Measurements from ENCODE around the gene TMEM62.
A peak's percentile ranks its signal among the peaks of the same experiment; 100 is the strongest.
"Not testable (repeated sequence)": the region's sequence is repeated elsewhere in the genome, so short reads cannot be mapped to it uniquely, and the experiment has no call there.

TMEM62 gene

GRCh38 chr15:43210807-43211206 lies 77.4 kb downstream of the TMEM62 start:
- DNase-seq: no peak

- no peak for DNase-seq
These were observed 77.9 kb downstream of the TMEM62 start for GRCh38 chr15:43211224-43211735.

GRCh38 chr15:43212299-43212698 lies 78.9 kb downstream of the TMEM62 start:
- no peak for DNase-seq

GRCh38 chr15:43212951-43213350 lies 79.6 kb downstream of the TMEM62 start:
- no peak for DNase-seq

- no peak for DNase-seq
These were observed 80.1 kb downstream of the TMEM62 start for GRCh38 chr15:43213466-43213865.

GRCh38 chr15:43214169-43214568 lies 80.8 kb downstream of the TMEM62 start:
- no peak for DNase-seq

GRCh38 chr15:43214592-43215295 lies 81.4 kb downstream of the TMEM62 start:
- no peak for DNase-seq

GRCh38 chr15:43215961-43216360 lies 82.6 kb downstream of the TMEM62 start:
- no peak for DNase-seq

GRCh38 chr15:43218908-43219706 lies 85.7 kb downstream of the TMEM62 start:
- DNase-seq: no peak

- DNase-seq: no peak
These were observed 86.8 kb downstream of the TMEM62 start for GRCh38 chr15:43219929-43220928.

- no peak for DNase-seq
These were observed 87.6 kb downstream of the TMEM62 start, which contains the start of gene EPB42 for GRCh38 chr15:43220991-43221403. Gene EPB42, minus strand, starts transcription at chr15:43221018. Its CDS starts 193 bp downstream, at chr15:43220825.

GRCh38 chr15:43221422-43221821 lies 88.0 kb downstream of the TMEM62 start:
- DNase-seq: no peak

- peak; percentile 73 for DNase-seq
These were observed 92.0 kb downstream of the TMEM62 start for GRCh38 chr15:43225201-43225949.

GRCh38 chr15:43225950-43226255 lies 92.5 kb downstream of the TMEM62 start:
- not testable (repeated sequence) for DNase-seq

- DNase-seq: no peak
These were observed 93.3 kb downstream of the TMEM62 start for GRCh38 chr15:43226436-43227305.

GRCh38 chr15:43229977-43230376 lies 96.6 kb downstream of the TMEM62 start:
- no peak for DNase-seq

GRCh38 chr15:43230640-43231115 lies 97.3 kb downstream of the TMEM62 start:
- no peak for DNase-seq

- no peak for DNase-seq
These were observed 99.0 kb downstream of the TMEM62 start for GRCh38 chr15:43232289-43232874.
